ENCODE measurements around the gene NDUFA5. TPM values are rescaled to one million over a fixed set of nuclear protein-coding genes. Genes with fewer than 3 reads are reported as not detected.
"Not testable (repeated sequence)": the region's sequence is repeated elsewhere in the genome, so short reads cannot be mapped to it uniquely, and the experiment has no call there.

Gene NDUFA5
- total RNA-seq, 1 experiment from 2014 or later = 77.0 TPM

- Mint-ChIP-seq H3K4me3 (peak overlapping the region; percentile 84), H3K9me3 (no peaks in the 10 kb centered on the region), H3K4me1 (peaks cover 21% of the 10 kb centered on the region), H3K27ac (no peak overlapping the region), H3K27me3 (ENCODE audit: low read depth) (peaks cover 16% of the 10 kb centered on the region), H3K36me3 (no peaks in the 10 kb centered on the region)
- TF ChIP-seq FOXJ3 (CRISPR knock-in tag; IDR thresholded peaks at IDR 0.05; ENCODE audit: borderline replicate concordance) = no peak
- no peak for TF ChIP-seq RELA (CRISPR knock-in tag; IDR thresholded peaks at IDR 0.05; ENCODE audit: borderline replicate concordance)
- TF ChIP-seq, protein P1, sequence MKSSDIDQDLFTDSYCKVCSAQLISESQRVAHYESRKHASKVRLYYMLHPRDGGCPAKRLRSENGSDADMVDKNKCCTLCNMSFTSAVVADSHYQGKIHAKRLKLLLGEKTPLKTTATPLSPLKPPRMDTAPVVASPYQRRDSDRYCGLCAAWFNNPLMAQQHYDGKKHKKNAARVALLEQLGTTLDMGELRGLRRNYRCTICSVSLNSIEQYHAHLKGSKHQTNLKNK (CRISPR knock-in tag; IDR thresholded peaks at IDR 0.05) = no peak
- TF ChIP-seq ZNF232 (CRISPR knock-in tag; IDR thresholded peaks at IDR 0.05) = no peak
- no peak for TF ChIP-seq ELF4 (CRISPR knock-in tag; IDR thresholded peaks at IDR 0.05; ENCODE audit: low read depth)
- TF ChIP-seq, protein P2, sequence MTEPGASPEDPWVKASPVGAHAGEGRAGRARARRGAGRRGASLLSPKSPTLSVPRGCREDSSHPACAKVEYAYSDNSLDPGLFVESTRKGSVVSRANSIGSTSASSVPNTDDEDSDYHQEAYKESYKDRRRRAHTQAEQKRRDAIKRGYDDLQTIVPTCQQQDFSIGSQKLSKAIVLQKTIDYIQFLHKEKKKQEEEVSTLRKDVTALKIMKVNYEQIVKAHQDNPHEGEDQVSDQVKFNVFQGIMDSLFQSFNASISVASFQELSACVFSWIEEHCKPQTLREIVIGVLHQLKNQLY (CRISPR knock-in tag; IDR thresholded peaks at IDR 0.05) = no peak
- no peak for TF ChIP-seq ZBTB43 (CRISPR knock-in tag; IDR thresholded peaks at IDR 0.05)
- TF ChIP-seq, protein P3, sequence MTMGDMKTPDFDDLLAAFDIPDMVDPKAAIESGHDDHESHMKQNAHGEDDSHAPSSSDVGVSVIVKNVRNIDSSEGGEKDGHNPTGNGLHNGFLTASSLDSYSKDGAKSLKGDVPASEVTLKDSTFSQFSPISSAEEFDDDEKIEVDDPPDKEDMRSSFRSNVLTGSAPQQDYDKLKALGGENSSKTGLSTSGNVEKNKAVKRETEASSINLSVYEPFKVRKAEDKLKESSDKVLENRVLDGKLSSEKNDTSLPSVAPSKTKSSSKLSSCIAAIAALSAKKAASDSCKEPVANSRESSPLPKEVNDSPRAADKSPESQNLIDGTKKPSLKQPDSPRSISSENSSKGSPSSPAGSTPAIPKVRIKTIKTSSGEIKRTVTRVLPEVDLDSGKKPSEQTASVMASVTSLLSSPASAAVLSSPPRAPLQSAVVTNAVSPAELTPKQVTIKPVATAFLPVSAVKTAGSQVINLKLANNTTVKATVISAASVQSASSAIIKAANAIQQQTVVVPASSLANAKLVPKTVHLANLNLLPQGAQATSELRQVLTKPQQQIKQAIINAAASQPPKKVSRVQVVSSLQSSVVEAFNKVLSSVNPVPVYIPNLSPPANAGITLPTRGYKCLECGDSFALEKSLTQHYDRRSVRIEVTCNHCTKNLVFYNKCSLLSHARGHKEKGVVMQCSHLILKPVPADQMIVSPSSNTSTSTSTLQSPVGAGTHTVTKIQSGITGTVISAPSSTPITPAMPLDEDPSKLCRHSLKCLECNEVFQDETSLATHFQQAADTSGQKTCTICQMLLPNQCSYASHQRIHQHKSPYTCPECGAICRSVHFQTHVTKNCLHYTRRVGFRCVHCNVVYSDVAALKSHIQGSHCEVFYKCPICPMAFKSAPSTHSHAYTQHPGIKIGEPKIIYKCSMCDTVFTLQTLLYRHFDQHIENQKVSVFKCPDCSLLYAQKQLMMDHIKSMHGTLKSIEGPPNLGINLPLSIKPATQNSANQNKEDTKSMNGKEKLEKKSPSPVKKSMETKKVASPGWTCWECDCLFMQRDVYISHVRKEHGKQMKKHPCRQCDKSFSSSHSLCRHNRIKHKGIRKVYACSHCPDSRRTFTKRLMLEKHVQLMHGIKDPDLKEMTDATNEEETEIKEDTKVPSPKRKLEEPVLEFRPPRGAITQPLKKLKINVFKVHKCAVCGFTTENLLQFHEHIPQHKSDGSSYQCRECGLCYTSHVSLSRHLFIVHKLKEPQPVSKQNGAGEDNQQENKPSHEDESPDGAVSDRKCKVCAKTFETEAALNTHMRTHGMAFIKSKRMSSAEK (CRISPR knock-in tag; IDR thresholded peaks at IDR 0.05; ENCODE audit: borderline replicate concordance) = no peak
- no peak for TF ChIP-seq NFATC4 (CRISPR knock-in tag; IDR thresholded peaks at IDR 0.05)
- TF ChIP-seq, protein P4, sequence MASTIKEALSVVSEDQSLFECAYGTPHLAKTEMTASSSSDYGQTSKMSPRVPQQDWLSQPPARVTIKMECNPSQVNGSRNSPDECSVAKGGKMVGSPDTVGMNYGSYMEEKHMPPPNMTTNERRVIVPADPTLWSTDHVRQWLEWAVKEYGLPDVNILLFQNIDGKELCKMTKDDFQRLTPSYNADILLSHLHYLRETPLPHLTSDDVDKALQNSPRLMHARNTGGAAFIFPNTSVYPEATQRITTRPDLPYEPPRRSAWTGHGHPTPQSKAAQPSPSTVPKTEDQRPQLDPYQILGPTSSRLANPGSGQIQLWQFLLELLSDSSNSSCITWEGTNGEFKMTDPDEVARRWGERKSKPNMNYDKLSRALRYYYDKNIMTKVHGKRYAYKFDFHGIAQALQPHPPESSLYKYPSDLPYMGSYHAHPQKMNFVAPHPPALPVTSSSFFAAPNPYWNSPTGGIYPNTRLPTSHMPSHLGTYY (CRISPR knock-in tag; IDR thresholded peaks at IDR 0.05) = no peak
- no peak for TF ChIP-seq MYBL2 (CRISPR knock-in tag; IDR thresholded peaks at IDR 0.05)
- ChIA-PET POLR2A (no interaction called here), CTCF (interaction anchor here (2.6 kb wide), 1 partner anchor 40 kb away, joined by 31 read pairs; no protein-coding TSS in a partner anchor)
- DNase-seq (ENCODE audit: low spot score) = no peak
- no peak for ATAC-seq
Measured at GRCh38 chr7:123533553-123533917, 24.1 kb downstream of the NDUFA5 start.

- H3K9me3 Mint-ChIP-seq, H3K36me3 Mint-ChIP-seq, POLR2A ChIA-PET, H3K27ac Mint-ChIP-seq: not testable (repeated sequence)
- Mint-ChIP-seq H3K27me3 (ENCODE audit: low read depth) (peaks cover 16% of the 10 kb centered on the region), H3K4me1 (peaks cover 26% of the 10 kb centered on the region), H3K4me3 (peak overlapping the region; percentile 84)
- CTCF ChIA-PET = interaction anchor here (1.1 kb wide), 1 partner anchor 39 kb away, joined by 3 read pairs; no protein-coding TSS in a partner anchor
- peak; percentile 37 for DNase-seq (ENCODE audit: low spot score)
- peak; percentile 23 for ATAC-seq
Measured at GRCh38 chr7:123532788-123533552, 24.6 kb downstream of the NDUFA5 start.

DNA sequence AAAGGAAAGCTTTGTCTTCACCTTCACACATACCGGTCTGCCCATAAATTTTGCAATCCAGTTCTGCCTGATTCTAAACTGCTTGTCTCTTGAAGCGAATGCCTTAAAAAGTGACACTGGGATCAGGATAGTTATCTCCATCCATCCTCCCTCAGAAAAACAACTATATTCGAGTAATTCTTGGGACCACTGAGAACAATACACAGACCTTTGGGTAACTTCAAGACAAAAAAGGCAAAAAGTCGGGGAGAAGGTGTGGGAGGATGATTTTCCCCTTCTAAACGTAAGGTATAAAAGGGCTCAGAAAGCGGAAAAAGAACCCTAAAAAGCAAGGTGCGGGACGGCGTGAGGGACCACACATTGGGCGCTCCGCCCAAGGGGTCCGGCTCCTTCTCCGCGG, 25.3 kb downstream of the NDUFA5 start:
- peak overlapping the region; percentile 1; the same call in 1 of the 2 replicates for H3K27ac Mint-ChIP-seq
- DNase-seq (ENCODE audit: low spot score); H3K9me3 Mint-ChIP-seq: not testable (repeated sequence)

More for the DNA sequence above, 25.3 kb downstream of the NDUFA5 start:
- H3K4me1 Mint-ChIP-seq = peaks cover 27% of the 10 kb centered on the region
- ATAC-seq = peak; percentile 3
- CTCF ChIA-PET = interaction anchor here (1.1 kb wide), 1 partner anchor 38 kb away, joined by 3 read pairs; no protein-coding TSS in a partner anchor
- H3K36me3 Mint-ChIP-seq, POLR2A ChIA-PET: not testable (repeated sequence)
- peak overlapping the region; percentile 84 for H3K4me3 Mint-ChIP-seq
- H3K27me3 Mint-ChIP-seq (ENCODE audit: low read depth) = peaks cover 16% of the 10 kb centered on the region
